CD4-positive, CD25-positive, alpha-beta regulatory T cell (primary cell): ENCODE results near the gene FYN. TPM values are rescaled to one million over a fixed set of nuclear protein-coding genes. Genes with fewer than 3 reads are reported as not detected.
"Not testable (repeated sequence)": the region's sequence is repeated elsewhere in the genome, so short reads cannot be mapped to it uniquely, and the experiment has no call there.

ENCODE experiments used
- ATAC-seq, 2 donors: fragments of 150-1000 bp; cut with Tn5 transposase; one replicate each; pipeline ENCODE4 v1.10.0; 2021; ENCODE audit warnings: low read depth in 2 of 2, moderate number of reproducible peaks in 2 of 2, moderate library complexity in 1 of 2
- DNase-seq, 3 donors: peaks; one replicate each; pipeline versions ENCODE4 v3.0.0 to v3.0.0-alpha.2; 2012 to 2022; ENCODE audit warnings: mixed read lengths in 1 of 3
- H3K27ac ChIP-seq: one replicate; pipeline ENCODE4 v1.7.0; 2013; ENCODE audit warnings: mild to moderate bottlenecking, low read length; ENCODE audit not compliant: insufficient read depth, poor library complexity, severe bottlenecking
- H3K27me3 ChIP-seq: one replicate; pipeline ENCODE4 v1.7.0; 2013; ENCODE audit warnings: low read length; ENCODE audit not compliant: control insufficient read depth, insufficient read depth
- H3K36me3 ChIP-seq: one replicate; pipeline ENCODE4 v1.7.0; 2013; ENCODE audit warnings: mild to moderate bottlenecking, low read length, moderate library complexity; ENCODE audit not compliant: control insufficient read depth, insufficient read depth
- H3K4me1 ChIP-seq: 2 replicates; pipeline ENCODE4 v1.7.0; 2013; ENCODE audit warnings: mild to moderate bottlenecking, low read length; ENCODE audit not compliant: insufficient read depth, control insufficient read depth, poor library complexity, severe bottlenecking
- H3K4me3 ChIP-seq: one replicate; pipeline ENCODE4 v1.7.0; 2013; ENCODE audit warnings: low read depth, mild to moderate bottlenecking, low read length, moderate library complexity
- H3K9me3 ChIP-seq, 2 experiments: 1 replicate in 1 of 2; 2 replicates in 1 of 2; pipeline ENCODE4 v1.7.0; 2013; ENCODE audit warnings: low read length in 2 of 2, mild to moderate bottlenecking in 1 of 2, moderate library complexity in 1 of 2; ENCODE audit not compliant: control insufficient read depth in 2 of 2
- H3K27ac Mint-ChIP-seq, 3 donors: one replicate each; pipeline ENCODE4 v1.8.0; 2020 to 2022; ENCODE audit warnings: mild to moderate bottlenecking in 3 of 3, mixed read lengths in 3 of 3, moderate library complexity in 2 of 3
- H3K27me3 Mint-ChIP-seq: one replicate; pipeline ENCODE4 v1.8.0; 2022; ENCODE audit warnings: mild to moderate bottlenecking, mixed read lengths
- H3K36me3 Mint-ChIP-seq: one replicate; pipeline ENCODE4 v1.8.0; 2020; ENCODE audit warnings: mixed read lengths
- H3K4me1 Mint-ChIP-seq, 4 donors: one replicate each; pipeline ENCODE4 v1.8.0; 2020 to 2022; ENCODE audit warnings: mixed read lengths in 4 of 4, mild to moderate bottlenecking in 1 of 4
- H3K4me3 Mint-ChIP-seq, 4 donors: one replicate each; pipeline ENCODE4 v1.8.0; 2020 to 2022; ENCODE audit warnings: mild to moderate bottlenecking in 4 of 4, mixed read lengths in 4 of 4, moderate library complexity in 3 of 4
- H3K9me3 Mint-ChIP-seq, 7 donors: one replicate each; pipeline ENCODE4 v1.8.0; 2020 to 2022; ENCODE audit warnings: mixed read lengths in 7 of 7, mild to moderate bottlenecking in 3 of 7, moderate library complexity in 2 of 7
- polyA plus RNA-seq, 4 donors: library from polyadenylated mRNA; unstranded; fragments of 300-500 nt; fragmentation: Illumina TruSeq; gene quantifications; one replicate each; pipeline ENCODE4 v1.2.3, GENCODE V29; 2021
- total RNA-seq: library from RNA; stranded (reverse); gene quantifications from one replicate; pipeline ENCODE4 v1.2.3, GENCODE V29; 2022

FYN gene
- total and polyA plus RNA-seq, 5 donors from 2014 or later, result 267 to 592 (median 295) TPM

GRCh38 chr6:111683749-111684267 lies 189.4 kb downstream of the FYN start:
- Mint-ChIP-seq H3K4me3 (peak overlapping the region; percentile 51 to 76 (median 62)), H3K27me3 (no peaks in the 10 kb centered on the region), H3K9me3 (no peaks in the 10 kb centered on the region), H3K36me3 (peaks cover 68% of the 10 kb centered on the region), H3K27ac (peak overlapping the region; percentile 88 to 99 (median 91)), H3K4me1 (peaks cover 20 to 82% (median 62%) of the 10 kb centered on the region in 4 donors)
- peak in 2 of 3 donors; percentile 14 to 45 for DNase-seq
- ATAC-seq, result no peak
- H3K4me1 ChIP-seq, result peaks cover 23% of the 10 kb centered on the region
- peak overlapping the region; percentile 61 for H3K4me3 ChIP-seq
- peak overlapping the region; percentile 53 for H3K27ac ChIP-seq
- peaks cover 87% of the 10 kb centered on the region for H3K36me3 ChIP-seq
- no peaks in the 10 kb centered on the region for H3K27me3 ChIP-seq
- no peaks in the 10 kb centered on the region for H3K9me3 ChIP-seq

- H3K27ac ChIP-seq, result peak overlapping the region; percentile 53
- H3K4me1 ChIP-seq, result peaks cover 23% of the 10 kb centered on the region
- Mint-ChIP-seq H3K27me3 (no peaks in the 10 kb centered on the region), H3K27ac (peak overlapping the region; percentile 88 to 99 (median 91)), H3K9me3 (no peaks in the 10 kb centered on the region), H3K36me3 (peaks cover 74% of the 10 kb centered on the region), H3K4me1 (peaks cover 26 to 86% (median 66%) of the 10 kb centered on the region in 4 donors), H3K4me3 (peak overlapping the region in 3 of 4 donors; percentile 51 to 76 (median 56))
- H3K4me3 ChIP-seq, result no peak overlapping the region
- peaks cover 87% of the 10 kb centered on the region for H3K36me3 ChIP-seq
- no peaks in the 10 kb centered on the region for H3K9me3 ChIP-seq
- DNase-seq, result no peak
- no peaks in the 10 kb centered on the region for H3K27me3 ChIP-seq
- no peak for ATAC-seq
Measured at GRCh38 chr6:111683157-111683556, 190.1 kb downstream of the FYN start.

- Histone ChIP-seq H3K27me3 (no peaks in the 10 kb centered on the region), H3K4me1 (peaks cover 23% of the 10 kb centered on the region), H3K9me3 (no peaks in the 10 kb centered on the region), H3K36me3 (peaks cover 85% of the 10 kb centered on the region), H3K4me3 (no peak overlapping the region), H3K27ac (no peak overlapping the region)
- Mint-ChIP-seq H3K4me1 (peaks cover 18 to 93% (median 64%) of the 10 kb centered on the region in 4 donors), H3K36me3 (peaks cover 70% of the 10 kb centered on the region), H3K9me3 (no peaks in the 10 kb centered on the region), H3K27ac (peak overlapping the region; percentile 88 to 91 (median 91)), H3K4me3 (peak overlapping the region in 1 of 4 donors; percentile 13), H3K27me3 (no peaks in the 10 kb centered on the region)
- ATAC-seq (no peak), DNase-seq (no peak)
Measured at GRCh38 chr6:111681860-111682259, 191.4 kb downstream of the FYN start.

- H3K36me3 Mint-ChIP-seq, result peaks cover 65% of the 10 kb centered on the region
- H3K27ac Mint-ChIP-seq, result peak overlapping the region; percentile 33 to 91 (median 90)
- peaks cover 18 to 93% (median 68%) of the 10 kb centered on the region in 4 donors for H3K4me1 Mint-ChIP-seq
- Histone ChIP-seq H3K4me1 (peaks cover 22% of the 10 kb centered on the region), H3K36me3 (peaks cover 84% of the 10 kb centered on the region)
- H3K9me3 ChIP-seq, DNase-seq, H3K27ac ChIP-seq, H3K27me3 ChIP-seq, H3K9me3 Mint-ChIP-seq, H3K27me3 Mint-ChIP-seq, ATAC-seq, H3K4me3 ChIP-seq: not testable (repeated sequence)
- H3K4me3 Mint-ChIP-seq, result peak overlapping the region in 1 of 4 donors; percentile 82
Measured at GRCh38 chr6:111680811-111681609, 192.2 kb downstream of the FYN start.

DNA sequence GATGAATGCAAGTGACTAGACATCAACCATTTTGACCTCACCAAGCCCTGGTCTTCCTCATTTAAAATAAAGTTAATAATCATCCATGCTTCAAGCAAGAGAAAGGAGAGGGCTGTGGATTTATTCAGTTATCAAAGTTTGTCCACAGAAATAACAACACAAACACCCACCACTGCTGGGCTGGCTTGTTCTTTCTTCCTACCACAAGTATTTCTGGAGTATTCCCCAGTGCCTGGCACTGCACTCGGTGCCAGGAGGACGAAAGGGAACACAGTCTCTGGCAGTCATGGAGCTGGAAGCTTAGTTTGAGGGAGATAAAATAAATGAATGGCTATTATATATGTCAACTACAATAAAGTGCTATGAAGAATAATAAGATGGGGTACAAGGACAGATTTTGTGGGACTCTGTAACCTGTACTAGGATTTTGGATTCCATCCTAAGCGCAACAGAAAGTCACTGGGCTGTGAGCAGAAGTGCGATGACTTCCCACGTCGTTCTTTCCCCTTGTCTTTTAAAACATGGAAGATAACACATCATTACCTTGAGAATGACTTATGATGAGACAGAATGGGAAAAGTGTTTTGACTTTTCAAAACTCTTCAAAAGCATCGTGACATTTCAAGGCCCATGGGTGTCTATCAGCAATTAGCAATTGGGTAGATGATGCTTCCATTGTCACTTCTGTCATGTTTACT lies 193.1 kb downstream of the FYN start:
- Mint-ChIP-seq H3K4me3 (peak overlapping the region in 1 of 4 donors; percentile 33), H3K4me1 (peaks cover 18 to 90% (median 63%) of the 10 kb centered on the region in 4 donors), H3K9me3 (no peaks in the 10 kb centered on the region), H3K36me3 (peaks cover 58% of the 10 kb centered on the region), H3K27me3 (no peaks in the 10 kb centered on the region), H3K27ac (peak overlapping the region; percentile 10 to 75 (median 69))
- Histone ChIP-seq H3K4me1 (peaks cover 18% of the 10 kb centered on the region), H3K27ac (no peak overlapping the region), H3K36me3 (peaks cover 78% of the 10 kb centered on the region), H3K9me3 (no peaks in the 10 kb centered on the region), H3K27me3 (no peaks in the 10 kb centered on the region), H3K4me3 (no peak overlapping the region)
- no peak for ATAC-seq
- no peak for DNase-seq

DNA sequence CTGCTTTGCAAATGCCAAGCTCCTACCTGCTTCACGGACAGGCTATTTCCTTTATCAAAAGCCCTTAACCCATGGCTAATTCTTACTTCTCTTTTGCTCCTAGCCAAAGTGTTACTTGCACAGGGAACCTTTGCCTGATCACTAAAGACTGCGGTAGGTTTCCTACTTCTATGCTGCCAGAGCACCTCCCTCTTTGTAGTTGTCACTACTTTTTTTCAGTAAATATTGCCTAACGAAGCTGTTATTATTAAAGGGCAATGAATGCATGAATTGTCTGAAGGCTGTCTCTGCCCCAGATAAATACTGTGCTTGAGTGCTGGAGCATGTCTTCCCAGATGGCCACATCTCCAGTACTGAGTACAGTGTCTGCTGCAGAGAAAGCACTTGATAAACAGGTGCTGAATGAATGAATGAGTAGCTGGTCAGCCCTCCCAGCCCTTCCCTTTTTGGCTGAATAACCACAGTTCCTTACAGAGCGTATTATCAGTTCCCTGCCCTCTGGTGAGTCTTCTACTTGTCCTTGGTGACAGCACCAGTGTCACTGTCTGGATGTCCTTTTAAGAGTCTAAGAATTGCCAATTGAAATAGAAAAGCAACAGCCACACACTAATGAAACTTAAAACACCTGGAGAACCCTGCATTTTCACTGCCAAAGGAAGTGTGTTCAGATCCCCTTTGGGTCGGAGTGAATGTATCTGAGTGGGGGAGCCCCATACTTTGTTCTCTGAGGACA lies 194.0 kb downstream of the FYN start:
- Histone ChIP-seq H3K36me3 (peaks cover 78% of the 10 kb centered on the region), H3K27ac (no peak overlapping the region), H3K4me1 (peaks cover 15% of the 10 kb centered on the region), H3K9me3 (no peaks in the 10 kb centered on the region), H3K27me3 (no peaks in the 10 kb centered on the region), H3K4me3 (no peak overlapping the region)
- ATAC-seq (no peak), DNase-seq (no peak)
- H3K9me3 Mint-ChIP-seq, result no peaks in the 10 kb centered on the region
- peaks cover 53% of the 10 kb centered on the region for H3K36me3 Mint-ChIP-seq
- H3K27me3 Mint-ChIP-seq, result no peaks in the 10 kb centered on the region
- peak overlapping the region in 2 of 4 donors; percentile 33 to 38 for H3K4me3 Mint-ChIP-seq
- H3K4me1 Mint-ChIP-seq, result peaks cover 17 to 88% (median 57%) of the 10 kb centered on the region in 4 donors
- H3K27ac Mint-ChIP-seq, result peak overlapping the region; percentile 44 to 75 (median 69)

DNA sequence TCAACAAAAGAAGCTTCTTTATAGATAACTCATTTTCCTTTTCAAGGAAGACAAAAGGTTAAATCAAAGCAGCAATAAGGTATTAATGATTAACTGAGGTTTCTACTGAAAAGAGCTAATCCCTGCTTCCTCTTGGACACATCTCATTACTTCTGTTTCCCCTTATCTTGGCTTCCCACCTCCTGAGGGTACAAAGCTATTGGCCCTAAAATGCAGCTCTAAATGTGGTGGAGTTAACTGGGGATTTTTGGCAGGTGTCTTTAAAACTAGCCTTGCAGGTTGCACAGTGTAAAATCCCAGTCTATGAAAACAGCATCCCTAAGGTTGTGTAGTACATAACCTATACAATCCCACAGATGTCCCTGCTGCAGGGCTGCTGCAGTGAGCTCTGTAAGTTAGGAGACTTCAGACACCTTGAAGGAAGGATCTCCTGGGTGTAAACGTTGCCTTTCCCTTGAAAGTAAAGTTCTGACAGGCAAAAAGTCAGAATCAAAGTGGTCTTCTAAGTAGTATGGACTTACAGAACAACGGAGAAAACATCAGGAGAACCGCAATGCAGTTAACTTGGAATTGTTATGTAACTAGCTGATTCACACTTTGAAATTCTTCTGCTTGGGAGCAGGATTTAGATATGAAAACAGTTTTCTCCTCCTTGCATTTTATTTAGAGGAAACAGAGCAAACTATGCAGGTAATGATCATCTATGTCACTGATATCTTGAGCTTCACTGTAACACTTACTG lies 195.8 kb downstream of the FYN start:
- Histone ChIP-seq H3K36me3 (peaks cover 87% of the 10 kb centered on the region), H3K4me3 (no peak overlapping the region), H3K4me1 (no peaks in the 10 kb centered on the region), H3K9me3 (no peaks in the 10 kb centered on the region), H3K27me3 (no peaks in the 10 kb centered on the region), H3K27ac (no peak overlapping the region)
- Mint-ChIP-seq H3K4me1 (peaks cover 7 to 72% (median 44%) of the 10 kb centered on the region in 4 donors), H3K9me3 (no peaks in the 10 kb centered on the region), H3K4me3 (no peak overlapping the region), H3K27me3 (no peaks in the 10 kb centered on the region), H3K36me3 (peaks cover 49% of the 10 kb centered on the region), H3K27ac (peak overlapping the region; percentile 38 to 75 (median 68))
- DNase-seq, result no peak
- no peak for ATAC-seq
